OCI-M1 (cell line): ENCODE data around the gene CORO2B.
"Not testable (repeated sequence)": the region's sequence is repeated elsewhere in the genome, so short reads cannot be mapped to it uniquely, and the experiment has no call there.

Experiments used
- DNase-seq: peaks from one replicate; lab custom pipeline; 2025; lab: John Stamatoyannopoulos, UW

CORO2B gene

GRCh38 chr15:68676011-68676605 lies 97.3 kb downstream of the CORO2B start:
- DNase-seq: no peak

GRCh38 chr15:68676926-68677325 lies 98.1 kb downstream of the CORO2B start:
- no peak for DNase-seq

GRCh38 chr15:68677996-68678395 lies 99.2 kb downstream of the CORO2B start:
- no peak for DNase-seq

- no peak for DNase-seq
These were observed 100.0 kb downstream of the CORO2B start for GRCh38 chr15:68678746-68679145.

- DNase-seq: no peak
These were observed 100.4 kb downstream of the CORO2B start for GRCh38 chr15:68679161-68679560.

GRCh38 chr15:68679961-68680371 lies 101.2 kb downstream of the CORO2B start:
- DNase-seq: no peak

- not testable (repeated sequence) for DNase-seq
These were observed 102.0 kb downstream of the CORO2B start for GRCh38 chr15:68680756-68681155.

- no peak for DNase-seq
These were observed 103.0 kb downstream of the CORO2B start for GRCh38 chr15:68681836-68682235.

GRCh38 chr15:68682330-68682729 lies 103.5 kb downstream of the CORO2B start:
- no peak for DNase-seq

GRCh38 chr15:68683026-68683425 lies 104.2 kb downstream of the CORO2B start:
- no peak for DNase-seq

GRCh38 chr15:68683551-68683950 lies 104.8 kb downstream of the CORO2B start:
- DNase-seq: no peak

GRCh38 chr15:68684476-68684875 lies 105.7 kb downstream of the CORO2B start:
- DNase-seq: no peak

GRCh38 chr15:68687136-68687735 lies 108.4 kb downstream of the CORO2B start:
- no peak for DNase-seq

- DNase-seq: no peak
These were observed 112.9 kb downstream of the CORO2B start for GRCh38 chr15:68691705-68692104.

GRCh38 chr15:68693071-68693470 lies 114.3 kb downstream of the CORO2B start:
- DNase-seq: peak; percentile 2

GRCh38 chr15:68694111-68694510 lies 115.3 kb downstream of the CORO2B start:
- no peak for DNase-seq

GRCh38 chr15:68695061-68695595 lies 116.3 kb downstream of the CORO2B start:
- no peak for DNase-seq

- no peak for DNase-seq
These were observed 117.9 kb downstream of the CORO2B start for GRCh38 chr15:68696414-68697363.

GRCh38 chr15:68697711-68698690 lies 119.2 kb downstream of the CORO2B start:
- DNase-seq: no peak

GRCh38 chr15:68698708-68699107 lies 119.9 kb downstream of the CORO2B start:
- DNase-seq: no peak

- DNase-seq: no peak
These were observed 120.5 kb downstream of the CORO2B start for GRCh38 chr15:68699124-68699880.
